Ovary (tissue), 9 donors: ENCODE data around the gene SPATA6L. TPM values are rescaled to one million over a fixed set of nuclear protein-coding genes. Genes with fewer than 3 reads are reported as not detected.

ENCODE experiments used
- DNase-seq, 5 donors: peaks; one replicate each; pipeline ENCODE4 v3.0.0-alpha.2; 2019 to 2020
- H3K27ac ChIP-seq, 2 donors: fragments of 200-600 bp; one replicate each; pipeline versions ENCODE4 v1.5.1 to v1.8.0; 2019 to 2022
- H3K27me3 ChIP-seq: fragments of 200-600 bp; one replicate; pipeline ENCODE4 v1.8.0; 2022
- H3K36me3 ChIP-seq: fragments of 200-600 bp; sonication (generic); one replicate; pipeline ENCODE4 v1.5.1; 2019
- H3K4me1 ChIP-seq: one replicate; pipeline ENCODE4 v1.8.1; 2013; ENCODE audit warnings: mild to moderate bottlenecking, moderate library complexity; ENCODE audit not compliant: insufficient read depth
- H3K4me3 ChIP-seq: fragments of 200-600 bp; sonication (generic); one replicate; pipeline ENCODE4 v1.5.1; 2017
- H3K9me3 ChIP-seq, 2 donors: fragments of 200-600 bp in 1 of 2; sonication (generic) in 1 of 2; one replicate each; pipeline versions ENCODE4 v1.5.1 to v1.8.1; 2013 to 2019; ENCODE audit warnings: mild to moderate bottlenecking in 1 of 2, moderate library complexity in 1 of 2
- EP300 ChIP-seq: sonication (generic); formaldehyde crosslinking; IDR thresholded peaks from one replicate; pipeline ENCODE4 v1.6.1; 2017; ENCODE audit warnings: antibody characterized with exemption
- POLR2A ChIP-seq: fragments of 450-650 bp; IDR thresholded peaks from one replicate; pipeline ENCODE4 v1.6.1; 2017; ENCODE audit warnings: antibody characterized with exemption, mild to moderate bottlenecking, moderate library complexity
- WGBS, 3 donors: extraction: QIAGEN DNeasy Blood & Tissue Kit in 1 of 3; methylation state at CpG; one replicate each; pipeline versions ENCODE4 v1.1.5 to v1.1.7; 2013 to 2017; 5-methylcytosine and 5-hydroxymethylcytosine counted together
- intact Hi-C, 4 donors: fragments of 100-400 bp; cut with DNase I; formaldehyde crosslinking; loops; one replicate each; pipeline versions ENCODE4 v1.11.0 to v1.15.1; 2022 to 2023
- polyA plus RNA-seq, 2 donors: library from polyadenylated mRNA; stranded (reverse); fragments of 200-250 nt in 1 of 2; fragments of 350-450 nt in 1 of 2; fragmentation: Illumina TruSeq in 1 of 2; extraction: RNeasy Lipid Tissue Mini Kit (QIAGEN cat#74804) in 1 of 2; gene quantifications; one replicate each; pipeline ENCODE4 v1.2.3, GENCODE V29; 2013 to 2014
- total RNA-seq, 7 donors: library from RNA; depleted of rRNA in 2 of 7; stranded (reverse); fragments of >200 nt in 2 of 7; fragmentation: NEBNext Ultra II Directional in 3 of 7; extraction: Animal tissue kit (Norgen Biotek cat#: 25700) in 3 of 7; gene quantifications; one replicate each; pipeline versions ENCODE4 v1.1.0 to v1.2.4, GENCODE V29; 2016 to 2023
- TF ChIP-seq, protein P1 (sequence below), 3 donors: fragments of 450-650 bp in 2 of 3; fragments of 200-600 bp in 1 of 3; IDR thresholded peaks; one replicate each; pipeline versions ENCODE4 v1.5.1 to v1.8.0; 2016 to 2022; ENCODE audit warnings: antibody characterized with exemption in 3 of 3, mild to moderate bottlenecking in 1 of 3
- donor health status: DM: no; HTN: no; CAD: no; lungs with moderate emphysema.
- donor health status: DM: no; HTN: no; CAD: no.
- donor health status: Bipolar disorder and iron deficiency.
- donor health status: DM: yes; HTN: yes; CAD: no.
- donor health status: DM: no; HTN: no; CAD: no.
- donor health status: DM: yes; HTN: yes; CAD: no.

Gene SPATA6L
- total and polyA plus RNA-seq, 9 donors = 0.69 to 25.0 (median 2.1) TPM

DNA sequence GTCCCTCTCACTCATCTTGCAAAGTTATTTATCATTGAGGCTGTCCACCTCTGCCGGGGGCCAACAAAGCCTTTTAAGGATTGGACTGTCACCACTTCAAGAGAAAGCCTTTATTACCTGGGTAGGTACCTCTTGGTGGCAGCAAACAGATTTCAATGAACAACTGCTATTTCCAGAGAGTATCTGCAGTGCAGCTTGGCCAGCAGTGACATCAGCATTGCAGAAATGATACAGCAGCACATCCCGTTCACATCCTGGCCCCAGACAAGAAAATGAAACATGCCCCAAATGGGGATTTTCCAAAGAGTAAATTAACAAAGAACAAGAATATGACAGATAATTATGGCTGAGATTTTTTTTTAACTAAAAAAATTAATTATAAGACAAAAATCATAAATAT, 2.3 kb upstream of the SPATA6L start:
- no peak overlapping the region for H3K27ac ChIP-seq
- intact Hi-C loops = loop anchor here (10.0 kb wide), 3 partner anchors 76 to 956 kb away; partner anchors contain the start of genes AK3 (in 2 of the 4) and RIC1 (in 1 of the 4)
- no peak for TF ChIP-seq EP300
- no peak for TF ChIP-seq POLR2A
- TF ChIP-seq, protein P1, sequence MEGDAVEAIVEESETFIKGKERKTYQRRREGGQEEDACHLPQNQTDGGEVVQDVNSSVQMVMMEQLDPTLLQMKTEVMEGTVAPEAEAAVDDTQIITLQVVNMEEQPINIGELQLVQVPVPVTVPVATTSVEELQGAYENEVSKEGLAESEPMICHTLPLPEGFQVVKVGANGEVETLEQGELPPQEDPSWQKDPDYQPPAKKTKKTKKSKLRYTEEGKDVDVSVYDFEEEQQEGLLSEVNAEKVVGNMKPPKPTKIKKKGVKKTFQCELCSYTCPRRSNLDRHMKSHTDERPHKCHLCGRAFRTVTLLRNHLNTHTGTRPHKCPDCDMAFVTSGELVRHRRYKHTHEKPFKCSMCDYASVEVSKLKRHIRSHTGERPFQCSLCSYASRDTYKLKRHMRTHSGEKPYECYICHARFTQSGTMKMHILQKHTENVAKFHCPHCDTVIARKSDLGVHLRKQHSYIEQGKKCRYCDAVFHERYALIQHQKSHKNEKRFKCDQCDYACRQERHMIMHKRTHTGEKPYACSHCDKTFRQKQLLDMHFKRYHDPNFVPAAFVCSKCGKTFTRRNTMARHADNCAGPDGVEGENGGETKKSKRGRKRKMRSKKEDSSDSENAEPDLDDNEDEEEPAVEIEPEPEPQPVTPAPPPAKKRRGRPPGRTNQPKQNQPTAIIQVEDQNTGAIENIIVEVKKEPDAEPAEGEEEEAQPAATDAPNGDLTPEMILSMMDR (IDR thresholded peaks at IDR 0.05) = no peak
- 76 to 82% (median 77%) methylated on average over 2 of the region's 2 CpGs for WGBS, 3 donors
- H3K4me3 ChIP-seq = no peak overlapping the region
- H3K9me3 ChIP-seq = no peaks in the 10 kb centered on the region
- DNase-seq = no peak
- no peaks in the 10 kb centered on the region for H3K4me1 ChIP-seq
- H3K27me3 ChIP-seq = no peaks in the 10 kb centered on the region
- no peaks in the 10 kb centered on the region for H3K36me3 ChIP-seq

DNA sequence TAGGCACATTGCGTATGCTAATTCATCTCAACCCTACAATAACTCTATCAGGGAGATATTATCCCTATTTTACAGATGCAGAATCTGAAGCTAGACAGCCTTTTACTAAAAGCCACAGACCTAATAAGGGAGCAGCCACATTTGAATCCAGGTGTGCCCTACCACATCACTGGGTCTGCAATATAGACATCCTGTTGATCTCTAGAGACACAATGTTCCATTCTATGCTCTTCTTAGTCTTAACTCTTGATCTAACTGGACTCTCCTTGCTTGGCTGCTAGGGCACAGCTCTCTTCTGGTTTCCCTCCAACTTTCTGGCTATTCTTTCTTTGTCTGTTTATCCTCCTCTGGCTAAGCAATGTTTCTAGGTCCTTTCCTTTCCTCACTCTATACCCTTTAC, 1.4 kb upstream of the SPATA6L start:
- no peak overlapping the region for H3K27ac ChIP-seq
- 96 to 100% (median 98%) methylated on average over 1 of the region's 1 CpG for WGBS, 3 donors
- intact Hi-C loops = loop anchor here (10.0 kb wide), 3 partner anchors 77 to 957 kb away; partner anchors contain the start of genes AK3 (in 2 of the 4) and RIC1 (in 1 of the 4)

DNA sequence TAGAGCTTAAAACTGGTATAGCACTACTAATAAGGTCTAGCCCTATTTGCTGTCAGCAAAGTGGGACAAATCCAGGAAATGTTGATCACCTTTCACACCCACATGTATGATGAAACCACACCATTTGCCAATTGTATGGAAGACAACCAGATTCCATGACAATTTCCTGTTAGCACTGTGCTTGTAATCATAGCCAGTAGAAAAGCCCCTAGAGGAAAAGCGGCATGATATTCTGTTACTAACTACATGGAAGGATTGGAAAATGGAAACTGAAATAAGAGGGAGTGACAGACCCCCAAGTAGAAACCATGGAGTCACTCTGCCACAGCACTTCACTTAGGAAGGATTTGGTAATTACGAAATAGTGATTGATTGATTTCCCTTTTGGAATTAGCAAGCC, 923 bp downstream of the SPATA6L start:
- Histone ChIP-seq H3K27me3 (no peaks in the 10 kb centered on the region), H3K9me3 (no peaks in the 10 kb centered on the region), H3K27ac (no peak overlapping the region), H3K36me3 (no peaks in the 10 kb centered on the region), H3K4me3 (peak overlapping the region; percentile 45), H3K4me1 (peaks cover 6% of the 10 kb centered on the region)
- 82 to 91% (median 86%) methylated on average over 2 of the region's 2 CpGs for WGBS, 3 donors
- TF ChIP-seq POLR2A (no peak), EP300 (no peak)
- TF ChIP-seq, protein P1 (IDR thresholded peaks at IDR 0.05) = no peak
- intact Hi-C loops = loop anchor here (10.0 kb wide), 3 partner anchors 79 to 959 kb away; partner anchors contain the start of genes AK3 (in 2 of the 4) and RIC1 (in 1 of the 4)
- DNase-seq = no peak

More for the DNA sequence above, 1.4 kb upstream of the SPATA6L start:
- no peaks in the 10 kb centered on the region for H3K9me3 ChIP-seq
- H3K4me1 ChIP-seq = peaks cover 6% of the 10 kb centered on the region
- no peak overlapping the region for H3K4me3 ChIP-seq
- no peaks in the 10 kb centered on the region for H3K27me3 ChIP-seq
- TF ChIP-seq EP300 (no peak), POLR2A (no peak)
- TF ChIP-seq, protein P1 (IDR thresholded peaks at IDR 0.05) = no peak
- DNase-seq = no peak
- H3K36me3 ChIP-seq = no peaks in the 10 kb centered on the region

DNA sequence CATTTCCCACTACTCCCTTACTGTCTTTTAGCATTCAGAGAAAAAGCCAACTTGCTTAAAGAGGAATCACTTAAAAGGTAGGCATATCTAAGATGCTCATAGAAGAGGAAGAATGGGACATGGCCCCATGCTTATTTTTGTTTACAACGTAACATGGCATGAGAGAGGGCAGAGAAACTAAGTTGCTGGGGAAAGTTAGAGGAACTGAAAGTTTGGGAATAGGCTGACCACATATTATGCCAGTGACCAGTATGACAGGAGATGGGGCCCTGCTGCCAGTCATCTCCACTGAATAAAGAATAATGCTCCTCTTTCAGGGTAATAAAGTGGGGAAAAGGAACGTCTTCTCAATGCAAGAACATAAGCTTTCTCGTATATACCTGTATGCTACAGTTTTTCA, 2.3 kb downstream of the SPATA6L start:
- H3K9me3 ChIP-seq = no peaks in the 10 kb centered on the region
- H3K4me1 ChIP-seq = peaks cover 6% of the 10 kb centered on the region
- TF ChIP-seq EP300 (no peak), POLR2A (no peak)
- TF ChIP-seq, protein P1 (IDR thresholded peaks at IDR 0.05) = no peak
- WGBS, 3 donors = 84 to 95% (median 93%) methylated on average over 3 of the region's 3 CpGs
- no peak overlapping the region for H3K27ac ChIP-seq
- intact Hi-C loops = loop anchor here (2.0 to 10.0 kb wide), 4 partner anchors 77 to 961 kb away; partner anchors contain the start of genes AK3 (in 3 of the 4) and RIC1 (in 1 of the 4)
- H3K4me3 ChIP-seq = no peak overlapping the region
- no peaks in the 10 kb centered on the region for H3K27me3 ChIP-seq
- DNase-seq = no peak
- H3K36me3 ChIP-seq = no peaks in the 10 kb centered on the region
